Body of pancreas (tissue), 4 donors: ENCODE measurements around the gene NINL. TPM values are rescaled to one million over a fixed set of nuclear protein-coding genes. Genes with fewer than 3 reads are reported as not detected.

ENCODE experiments used
- ATAC-seq: fragments of 150-250 bp; one replicate; pipeline ENCODE4 v1.9.1; 2016
- DNase-seq, 4 donors: peaks; one replicate each; pipeline ENCODE4 v3.0.0-alpha.2; 2019
- H3K27ac ChIP-seq, 4 donors: fragments of 200-600 bp; sonication (generic); 1 replicate in 3 of 4; 2 replicates in 1 of 4; pipeline versions ENCODE4 v1.5.1 to v1.6.1; 2016 to 2019; ENCODE audit warnings: mild to moderate bottlenecking in 1 of 4, mixed read lengths in 1 of 4, moderate library complexity in 1 of 4
- H3K27me3 ChIP-seq, 2 donors: fragments of 200-600 bp; sonication (generic); one replicate each; pipeline ENCODE4 v1.6.0; 2016; ENCODE audit warnings: mild to moderate bottlenecking in 1 of 2
- H3K36me3 ChIP-seq, 2 donors: fragments of 200-600 bp; sonication (generic); replicated peaks in 1 of 2; 2 replicates each; pipeline ENCODE4 v1.5.1; 2016; ENCODE audit warnings: low read depth in 2 of 2; ENCODE audit not compliant: insufficient read depth in 1 of 2
- H3K4me1 ChIP-seq: fragments of 200-600 bp; sonication (generic); one replicate; pipeline ENCODE4 v1.6.0; 2016
- H3K4me3 ChIP-seq, 2 donors: fragments of 200-600 bp; sonication (generic); 1 replicate in 1 of 2; 2 replicates in 1 of 2; pipeline ENCODE4 v1.5.1; 2016 to 2019
- H3K9me3 ChIP-seq, 3 donors: fragments of 200-600 bp; sonication (generic); 1 replicate in 2 of 3; 2 replicates in 1 of 3; pipeline ENCODE4 v1.5.1; 2016
- POLR2A ChIP-seq, 3 donors: fragments of 450-650 bp; IDR thresholded peaks; one replicate each; pipeline ENCODE4 v1.6.1; 2016; ENCODE audit warnings: antibody characterized with exemption in 3 of 3, mild to moderate bottlenecking in 2 of 3
- WGBS, 2 donors: methylation state at CpG; one replicate each; pipeline ENCODE4 v1.1.5; 2017; 5-methylcytosine and 5-hydroxymethylcytosine counted together
- intact Hi-C: fragments of 100-400 bp; cut with DNase I; formaldehyde crosslinking; loops from one replicate; pipeline ENCODE4 v1.15.1; 2023
- total RNA-seq, 2 donors: library from RNA; depleted of rRNA; stranded (reverse); fragments of >200 nt; gene quantifications; one replicate each; pipeline ENCODE4 v1.1.0, GENCODE V29; 2016
- TF ChIP-seq, protein P1 (sequence below), 7 experiments: fragments of 450-650 bp in 4 of 7; fragments of 200-600 bp in 3 of 7; sonication (generic) in 3 of 7; IDR thresholded peaks; one replicate each; pipeline ENCODE4 v1.5.1; 2016 to 2019; ENCODE audit warnings: antibody characterized with exemption in 7 of 7

Gene NINL
- total RNA-seq, 2 donors from 2014 or later, result 6.7 to 34.9 TPM

DNA sequence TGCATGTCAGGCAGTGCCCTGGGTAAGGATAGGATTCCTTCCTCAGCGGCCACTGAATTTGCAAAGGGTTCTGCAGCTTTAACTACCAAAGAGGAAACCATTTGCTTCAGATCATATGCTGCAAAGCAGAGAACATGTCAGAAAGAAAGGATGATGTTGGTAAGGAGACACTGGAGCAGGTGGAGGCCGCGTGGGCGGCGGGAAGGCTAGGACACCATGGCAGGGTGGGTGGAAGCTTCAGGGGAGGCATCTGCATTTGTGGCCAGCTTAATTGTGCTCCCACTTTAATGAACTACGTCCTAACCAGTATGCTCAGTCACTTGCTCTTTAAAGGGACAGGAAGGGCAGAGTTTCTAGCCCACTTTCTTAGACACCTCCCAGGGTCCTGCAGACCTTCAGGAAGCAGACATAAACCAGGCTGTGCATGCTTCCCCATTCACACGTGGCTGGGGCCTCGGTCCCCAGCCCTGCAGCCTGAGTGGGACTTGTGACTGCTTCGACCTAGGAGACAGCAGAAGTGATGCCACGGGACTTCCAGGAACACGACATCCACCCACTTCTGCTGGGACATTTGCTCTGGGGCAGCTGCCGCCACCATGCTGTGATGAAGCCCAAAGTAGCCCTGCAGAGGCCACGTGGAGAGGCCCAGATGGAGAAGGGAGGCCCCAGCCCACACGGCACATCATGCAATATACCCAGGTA, 101.7 kb downstream of the NINL start:
- intact Hi-C loops, result no loop called here
- TF ChIP-seq, protein P1, sequence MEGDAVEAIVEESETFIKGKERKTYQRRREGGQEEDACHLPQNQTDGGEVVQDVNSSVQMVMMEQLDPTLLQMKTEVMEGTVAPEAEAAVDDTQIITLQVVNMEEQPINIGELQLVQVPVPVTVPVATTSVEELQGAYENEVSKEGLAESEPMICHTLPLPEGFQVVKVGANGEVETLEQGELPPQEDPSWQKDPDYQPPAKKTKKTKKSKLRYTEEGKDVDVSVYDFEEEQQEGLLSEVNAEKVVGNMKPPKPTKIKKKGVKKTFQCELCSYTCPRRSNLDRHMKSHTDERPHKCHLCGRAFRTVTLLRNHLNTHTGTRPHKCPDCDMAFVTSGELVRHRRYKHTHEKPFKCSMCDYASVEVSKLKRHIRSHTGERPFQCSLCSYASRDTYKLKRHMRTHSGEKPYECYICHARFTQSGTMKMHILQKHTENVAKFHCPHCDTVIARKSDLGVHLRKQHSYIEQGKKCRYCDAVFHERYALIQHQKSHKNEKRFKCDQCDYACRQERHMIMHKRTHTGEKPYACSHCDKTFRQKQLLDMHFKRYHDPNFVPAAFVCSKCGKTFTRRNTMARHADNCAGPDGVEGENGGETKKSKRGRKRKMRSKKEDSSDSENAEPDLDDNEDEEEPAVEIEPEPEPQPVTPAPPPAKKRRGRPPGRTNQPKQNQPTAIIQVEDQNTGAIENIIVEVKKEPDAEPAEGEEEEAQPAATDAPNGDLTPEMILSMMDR (IDR thresholded peaks at IDR 0.05), result no peak
- TF ChIP-seq POLR2A (IDR thresholded peaks at IDR 0.05), result no peak
- Histone ChIP-seq H3K9me3 (no peaks in the 10 kb centered on the region), H3K27ac (no peak overlapping the region), H3K4me3 (no peak overlapping the region), H3K4me1 (no peaks in the 10 kb centered on the region), H3K36me3 (no peaks in the 10 kb centered on the region), H3K27me3 (no peaks in the 10 kb centered on the region)
- ATAC-seq, result no peak
- DNase-seq, result no peak
- WGBS, 2 donors, result 77 to 92% methylated on average over 9 to 14 of the region's 14 CpGs

DNA sequence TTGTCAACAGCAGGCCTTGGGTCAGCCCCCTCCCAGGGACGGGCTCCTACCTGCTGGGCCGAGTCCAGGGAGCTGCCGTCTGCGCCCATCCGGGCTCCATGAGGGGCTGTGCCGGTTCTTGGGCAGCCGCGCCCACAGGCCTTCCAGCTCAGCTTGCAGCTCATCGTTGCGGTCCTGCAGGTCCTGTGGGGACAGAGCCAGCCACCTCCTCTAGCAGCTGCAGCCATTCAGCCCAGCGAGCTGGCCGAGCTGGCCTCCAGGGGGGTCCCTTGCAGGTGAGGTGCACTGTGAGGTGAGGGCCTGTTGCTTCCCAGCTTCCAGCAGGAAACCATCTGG, 103.4 kb downstream of the NINL start:
- intact Hi-C loops, result no loop called here
- WGBS, 2 donors, result 88 to 90% methylated on average over 6 to 12 of the region's 12 CpGs
- DNase-seq (no peak), ATAC-seq (no peak)
- no peaks in the 10 kb centered on the region for H3K27me3 ChIP-seq
- no peaks in the 10 kb centered on the region for H3K4me1 ChIP-seq
- H3K9me3 ChIP-seq, result no peaks in the 10 kb centered on the region
- TF ChIP-seq, protein P1 (IDR thresholded peaks at IDR 0.05), result no peak
- TF ChIP-seq POLR2A (IDR thresholded peaks at IDR 0.05), result no peak
- H3K36me3 ChIP-seq, result no peaks in the 10 kb centered on the region
- H3K4me3 ChIP-seq, result no peak overlapping the region
- no peak overlapping the region for H3K27ac ChIP-seq

DNA sequence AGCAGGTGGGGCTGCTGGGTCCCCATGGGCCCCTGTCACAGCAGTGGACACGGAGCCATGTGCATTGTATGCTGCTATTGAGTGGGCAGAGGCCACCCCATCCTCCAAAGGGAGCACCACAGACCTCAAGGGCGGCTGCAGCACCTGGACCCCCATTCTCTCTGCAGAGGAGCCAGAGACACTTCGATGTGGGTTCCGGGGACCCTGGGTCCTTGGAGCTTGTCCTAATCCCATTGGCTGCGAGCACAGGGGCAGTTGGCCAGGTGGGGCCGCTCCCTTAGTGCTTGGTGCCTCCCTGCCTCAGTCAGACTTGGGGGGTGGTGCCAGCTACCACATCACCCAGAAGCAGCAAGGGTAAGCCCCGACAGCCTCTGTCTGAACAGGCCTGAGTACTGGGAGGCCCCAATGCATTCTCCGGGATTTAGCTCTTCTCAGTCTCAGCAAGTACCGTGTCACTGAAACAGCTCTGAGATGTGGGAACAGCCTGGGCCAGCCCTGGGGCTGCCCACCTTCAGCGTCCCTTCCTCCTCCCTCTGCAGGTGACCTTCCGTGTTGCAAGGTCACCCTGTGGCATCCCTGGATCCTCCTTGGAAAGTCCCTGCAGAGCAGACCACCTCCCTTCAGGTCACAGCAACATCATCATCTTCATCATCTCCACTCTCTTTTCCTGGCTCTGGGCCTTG, 104.0 kb downstream of the NINL start:
- H3K27me3 ChIP-seq, result no peaks in the 10 kb centered on the region
- H3K9me3 ChIP-seq, result no peaks in the 10 kb centered on the region
- DNase-seq (no peak), ATAC-seq (no peak)
- no peak overlapping the region for H3K4me3 ChIP-seq
- 91 to 93% methylated on average over 8 to 11 of the region's 11 CpGs for WGBS, 2 donors
- no peaks in the 10 kb centered on the region for H3K36me3 ChIP-seq
- no peak overlapping the region for H3K27ac ChIP-seq
- no peaks in the 10 kb centered on the region for H3K4me1 ChIP-seq
- intact Hi-C loops, result no loop called here
- TF ChIP-seq, protein P1 (IDR thresholded peaks at IDR 0.05), result no peak
- no peak for TF ChIP-seq POLR2A (IDR thresholded peaks at IDR 0.05)

DNA sequence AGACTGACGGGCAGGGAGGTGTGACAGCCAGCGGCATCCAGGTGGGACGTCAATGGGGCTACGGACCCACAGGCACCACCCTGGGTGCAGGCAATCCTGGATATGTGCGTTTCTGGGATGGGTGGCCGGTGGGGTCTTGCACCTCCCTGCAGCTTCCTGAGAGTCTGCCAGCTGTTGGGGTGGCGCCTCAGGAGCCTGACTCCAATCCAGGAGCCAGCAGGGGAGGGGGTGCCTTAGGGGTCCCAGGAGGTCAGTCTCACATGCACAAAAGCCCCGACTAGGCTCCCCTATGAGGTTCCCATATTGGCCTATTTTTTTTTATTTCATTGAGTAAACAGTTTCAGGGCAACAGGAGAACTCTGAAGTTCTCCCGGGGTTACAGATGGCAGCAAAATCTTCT, 104.5 kb downstream of the NINL start:
- Histone ChIP-seq H3K4me1 (no peaks in the 10 kb centered on the region), H3K9me3 (no peaks in the 10 kb centered on the region), H3K27ac (no peak overlapping the region), H3K27me3 (no peaks in the 10 kb centered on the region), H3K36me3 (no peaks in the 10 kb centered on the region), H3K4me3 (no peak overlapping the region)
- no peak for ATAC-seq
- 89 to 91% methylated on average over 5 to 9 of the region's 9 CpGs for WGBS, 2 donors
- DNase-seq, result no peak
- TF ChIP-seq, protein P1 (IDR thresholded peaks at IDR 0.05), result no peak
- TF ChIP-seq POLR2A (IDR thresholded peaks at IDR 0.05), result no peak
- intact Hi-C loops, result no loop called here

DNA sequence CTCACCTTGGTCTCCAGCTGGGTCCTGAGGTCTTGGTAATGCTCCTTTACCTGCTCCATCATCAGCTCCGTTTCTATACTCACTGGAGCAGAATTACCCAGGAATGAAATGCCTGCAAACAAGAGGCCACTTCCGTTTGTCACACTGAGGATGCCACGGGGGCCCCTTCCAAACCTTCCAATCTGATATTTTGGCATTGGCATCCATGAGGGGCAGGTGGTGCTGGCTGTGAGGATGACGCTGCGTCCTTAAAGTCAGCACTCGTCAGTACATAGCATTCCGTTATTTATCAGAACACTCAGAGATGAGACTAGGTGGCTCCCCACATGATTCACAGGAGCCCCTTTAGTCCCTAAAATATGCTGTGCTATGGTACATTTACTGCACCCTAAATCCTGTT, 105.2 kb downstream of the NINL start:
- no peak for ATAC-seq
- no peak for DNase-seq
- Histone ChIP-seq H3K9me3 (no peaks in the 10 kb centered on the region), H3K36me3 (no peaks in the 10 kb centered on the region), H3K27ac (no peak overlapping the region), H3K4me1 (no peaks in the 10 kb centered on the region), H3K27me3 (no peaks in the 10 kb centered on the region), H3K4me3 (no peak overlapping the region)
- WGBS, 2 donors, result 86 to 92% methylated on average over 7 of the region's 7 CpGs
- no peak for TF ChIP-seq POLR2A (IDR thresholded peaks at IDR 0.05)
- TF ChIP-seq, protein P1 (IDR thresholded peaks at IDR 0.05), result no peak
- intact Hi-C loops, result no loop called here
